Ascending aorta (tissue), 2 donors: Measurements from ENCODE around the gene RICTOR. TPM values are rescaled to one million over a fixed set of nuclear protein-coding genes. Genes with fewer than 3 reads are reported as not detected.

Experiments used
- DNase-seq, 2 donors: peaks; one replicate each; pipeline ENCODE4 v3.0.0-alpha.2; 2019; ENCODE audit warnings: low spot score in 2 of 2
- H3K27ac ChIP-seq, 2 donors: fragments of 200-600 bp; sonication (generic); one replicate each; pipeline ENCODE4 v1.5.1; 2016 to 2017; ENCODE audit warnings: mild to moderate bottlenecking in 1 of 2
- H3K27me3 ChIP-seq: fragments of 200-600 bp; sonication (generic); one replicate; pipeline ENCODE4 v1.5.1; 2017
- H3K36me3 ChIP-seq, 2 donors: fragments of 200-600 bp; sonication (generic); one replicate each; pipeline ENCODE4 v1.5.1; 2016
- H3K4me1 ChIP-seq, 2 donors: fragments of 200-600 bp; sonication (generic); one replicate each; pipeline ENCODE4 v1.5.1; 2016 to 2017; ENCODE audit warnings: mild to moderate bottlenecking in 1 of 2
- H3K4me3 ChIP-seq, 2 donors: fragments of 200-600 bp; sonication (generic); one replicate each; pipeline ENCODE4 v1.5.1; 2016 to 2017; ENCODE audit warnings: mild to moderate bottlenecking in 1 of 2
- H3K9me3 ChIP-seq, 2 donors: fragments of 200-600 bp; sonication (generic); one replicate each; pipeline ENCODE4 v1.5.1; 2016
- CTCF ChIP-seq, 3 experiments: fragments of 200-600 bp in 2 of 3; fragments of 450-650 bp in 1 of 3; sonication (generic) in 2 of 3; IDR thresholded peaks; one replicate each; pipeline ENCODE4 v1.5.1; 2016 to 2019; ENCODE audit warnings: antibody characterized with exemption in 3 of 3, mild to moderate bottlenecking in 1 of 3, moderate library complexity in 1 of 3
- intact Hi-C: fragments of 100-400 bp; cut with DNase I; formaldehyde crosslinking; loops from one replicate; pipeline ENCODE4 v1.15.1; 2023
- total RNA-seq: library from RNA; depleted of rRNA; stranded (reverse); fragments of >200 nt; gene quantifications from one replicate; pipeline ENCODE4 v1.1.0, GENCODE V29; 2016

RICTOR gene
- total RNA-seq, 1 donor from 2014 or later, result 12.1 TPM

- Histone ChIP-seq H3K9me3 (peaks cover 0 to 12% of the 10 kb centered on the region in 2 donors), H3K27me3 (no peaks in the 10 kb centered on the region), H3K36me3 (peaks cover 5 to 32% of the 10 kb centered on the region in 2 donors), H3K27ac (no peak overlapping the region), H3K4me3 (no peak overlapping the region), H3K4me1 (no peaks in the 10 kb centered on the region)
- intact Hi-C loops, result no loop called here
- DNase-seq, result no peak
- TF ChIP-seq CTCF (IDR thresholded peaks at IDR 0.05), result no peak
These were observed 160.5 kb downstream of the RICTOR start for GRCh38 chr5:38913714-38914113.

GRCh38 chr5:38911933-38912332 lies 162.3 kb downstream of the RICTOR start:
- H3K4me3 ChIP-seq, result no peak overlapping the region
- TF ChIP-seq CTCF (IDR thresholded peaks at IDR 0.05), result no peak
- intact Hi-C loops, result no loop called here
- no peak overlapping the region for H3K27ac ChIP-seq
- H3K27me3 ChIP-seq, result no peaks in the 10 kb centered on the region
- H3K4me1 ChIP-seq, result no peaks in the 10 kb centered on the region
- peaks cover 8 to 32% of the 10 kb centered on the region in 2 donors for H3K36me3 ChIP-seq
- peaks cover 0 to 12% of the 10 kb centered on the region in 2 donors for H3K9me3 ChIP-seq
- DNase-seq, result no peak

GRCh38 chr5:38906503-38906902 lies 167.7 kb downstream of the RICTOR start:
- intact Hi-C loops, result no loop called here
- no peak overlapping the region for H3K27ac ChIP-seq
- no peak for TF ChIP-seq CTCF (IDR thresholded peaks at IDR 0.05)
- H3K36me3 ChIP-seq, result peaks cover 37 to 80% of the 10 kb centered on the region in 2 donors
- DNase-seq, result no peak
- H3K4me1 ChIP-seq, result no peaks in the 10 kb centered on the region
- H3K27me3 ChIP-seq, result no peaks in the 10 kb centered on the region
- H3K9me3 ChIP-seq, result peaks cover 0 to 21% of the 10 kb centered on the region in 2 donors
- H3K4me3 ChIP-seq, result no peak overlapping the region

- Histone ChIP-seq H3K9me3 (peaks cover 0 to 21% of the 10 kb centered on the region in 2 donors), H3K36me3 (peaks cover 39 to 87% of the 10 kb centered on the region in 2 donors), H3K4me1 (no peaks in the 10 kb centered on the region), H3K27me3 (no peaks in the 10 kb centered on the region), H3K4me3 (no peak overlapping the region), H3K27ac (no peak overlapping the region)
- DNase-seq, result no peak
- intact Hi-C loops, result no loop called here
- TF ChIP-seq CTCF (IDR thresholded peaks at IDR 0.05), result no peak
These were observed 168.7 kb downstream of the RICTOR start for GRCh38 chr5:38905516-38905915.

GRCh38 chr5:38899936-38900335 lies 174.3 kb downstream of the RICTOR start:
- Histone ChIP-seq H3K27ac (no peak overlapping the region), H3K4me3 (no peak overlapping the region), H3K27me3 (no peaks in the 10 kb centered on the region), H3K4me1 (no peaks in the 10 kb centered on the region), H3K36me3 (peaks cover 25 to 55% of the 10 kb centered on the region in 2 donors), H3K9me3 (peaks cover 10 to 25% of the 10 kb centered on the region in 2 donors)
- no peak for TF ChIP-seq CTCF (IDR thresholded peaks at IDR 0.05)
- DNase-seq, result no peak
- intact Hi-C loops, result no loop called here

GRCh38 chr5:38896760-38897159 lies 177.4 kb downstream of the RICTOR start:
- Histone ChIP-seq H3K9me3 (peaks cover 10 to 20% of the 10 kb centered on the region in 2 donors), H3K27me3 (no peaks in the 10 kb centered on the region), H3K4me3 (no peak overlapping the region), H3K27ac (no peak overlapping the region), H3K4me1 (no peaks in the 10 kb centered on the region), H3K36me3 (peaks cover 6 to 30% of the 10 kb centered on the region in 2 donors)
- TF ChIP-seq CTCF (IDR thresholded peaks at IDR 0.05), result no peak
- no peak for DNase-seq
- intact Hi-C loops, result no loop called here
